ENCODE data around the gene DHRS11. TPM values are rescaled to one million over a fixed set of nuclear protein-coding genes. Genes with fewer than 3 reads are reported as not detected.

The DHRS11 gene, protein sequence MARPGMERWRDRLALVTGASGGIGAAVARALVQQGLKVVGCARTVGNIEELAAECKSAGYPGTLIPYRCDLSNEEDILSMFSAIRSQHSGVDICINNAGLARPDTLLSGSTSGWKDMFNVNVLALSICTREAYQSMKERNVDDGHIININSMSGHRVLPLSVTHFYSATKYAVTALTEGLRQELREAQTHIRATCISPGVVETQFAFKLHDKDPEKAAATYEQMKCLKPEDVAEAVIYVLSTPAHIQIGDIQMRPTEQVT
- 100 to 1,000 TPM in 1 of 5 donors, 10 to 100 TPM in 2, 1 to 10 TPM in 2; 8.5 to 339 (median 14.9) TPM for total RNA-seq
- polyA plus RNA-seq, result 10 to 100 TPM; 11.0 to 12.1 (median 11.0) TPM
- long read RNA-seq, donor 1, full-length matches to known transcripts, result 12 of 12 reads
- long read RNA-seq, donor 1, partial matches to known transcripts, result 0 of 12 reads
- long read RNA-seq, donor 1, other reads (novel, unspliced or antisense), result 0 of 12 reads
- long read RNA-seq, donor 2, full-length matches to known transcripts, result 22 of 22 reads
- long read RNA-seq, donor 2, partial matches to known transcripts, result 0 of 22 reads
- long read RNA-seq, donor 2, other reads (novel, unspliced or antisense), result 0 of 22 reads
- long read RNA-seq, donor 3, full-length matches to known transcripts, result 12 of 12 reads
- long read RNA-seq, donor 3, partial matches to known transcripts, result 0 of 12 reads
- long read RNA-seq, donor 3, other reads (novel, unspliced or antisense), result 0 of 12 reads
- long read RNA-seq, donor 4, full-length matches to known transcripts, result 4 of 4 reads
- long read RNA-seq, donor 4, partial matches to known transcripts, result 0 of 4 reads
- long read RNA-seq, donor 4, other reads (novel, unspliced or antisense), result 0 of 4 reads
- long read RNA-seq, donor 5, full-length matches to known transcripts, result 3 of 3 reads
- long read RNA-seq, donor 5, partial matches to known transcripts, result 0 of 3 reads
- long read RNA-seq, donor 5, other reads (novel, unspliced or antisense), result 0 of 3 reads
- long read RNA-seq, donor 6, full-length matches to known transcripts, result 27 of 27 reads
- long read RNA-seq, donor 6, partial matches to known transcripts, result 0 of 27 reads
- long read RNA-seq, donor 6, other reads (novel, unspliced or antisense), result 0 of 27 reads
- long read RNA-seq, donor 7, full-length matches to known transcripts, result 19 of 24 reads
- long read RNA-seq, donor 7, partial matches to known transcripts, result 5 of 24 reads
- long read RNA-seq, donor 7, other reads (novel, unspliced or antisense), result 0 of 24 reads
- long read RNA-seq, donor 8, full-length matches to known transcripts, result 17 of 17 reads
- long read RNA-seq, donor 8, partial matches to known transcripts, result 0 of 17 reads
- long read RNA-seq, donor 8, other reads (novel, unspliced or antisense), result 0 of 17 reads
- long read RNA-seq, donor 9, full-length matches to known transcripts, result 8 of 8 reads
- long read RNA-seq, donor 9, partial matches to known transcripts, result 0 of 8 reads
- long read RNA-seq, donor 9, other reads (novel, unspliced or antisense), result 0 of 8 reads
- long read RNA-seq, donor 10, full-length matches to known transcripts, result 23 of 23 reads
- long read RNA-seq, donor 10, partial matches to known transcripts, result 0 of 23 reads
- long read RNA-seq, donor 10, other reads (novel, unspliced or antisense), result 0 of 23 reads

DNA sequence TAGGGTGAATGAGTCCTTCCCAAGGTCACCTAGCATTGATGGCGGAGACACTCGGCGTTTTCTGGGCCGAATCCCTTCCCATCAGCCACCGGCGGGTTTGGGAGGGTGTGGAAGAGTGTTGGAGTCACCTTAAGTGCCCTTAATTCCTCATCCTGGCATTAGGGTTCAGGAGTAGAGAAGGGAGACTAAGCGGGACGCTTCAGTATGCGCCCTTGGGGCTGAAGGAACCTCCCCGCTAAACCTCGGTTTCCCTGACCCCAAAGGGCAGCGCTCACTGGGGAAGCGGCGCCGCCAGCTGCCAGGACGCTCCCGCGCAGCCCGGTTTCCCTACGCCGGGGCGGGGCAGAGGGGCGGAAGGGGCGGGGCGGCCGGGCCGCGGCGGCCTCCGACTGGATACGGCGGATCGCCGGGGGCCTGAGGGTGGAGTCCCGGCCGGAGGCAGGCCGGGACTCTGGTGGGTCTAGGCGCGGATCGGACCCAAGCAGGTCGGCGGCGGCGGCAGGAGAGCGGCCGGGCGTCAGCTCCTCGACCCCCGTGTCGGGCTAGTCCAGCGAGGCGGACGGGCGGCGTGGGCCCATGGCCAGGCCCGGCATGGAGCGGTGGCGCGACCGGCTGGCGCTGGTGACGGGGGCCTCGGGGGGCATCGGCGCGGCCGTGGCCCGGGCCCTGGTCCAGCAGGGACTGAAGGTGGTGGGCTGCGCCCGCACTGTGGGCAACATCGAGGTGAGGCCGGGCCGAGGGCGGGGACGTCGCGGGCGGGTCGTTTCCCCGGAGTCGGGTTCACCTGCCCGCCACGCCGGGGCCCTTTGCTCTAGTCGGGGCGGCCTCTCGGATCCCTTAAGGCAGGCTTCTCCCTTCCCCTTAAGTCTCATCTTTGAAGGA lies at the start of gene DHRS11:
Gene DHRS11, plus strand, starts transcription at position 446 of the 882 bp plus-strand sequence. Its CDS starts 131 bp downstream, at position 577.
- H3K27ac ChIP-seq, result peak within 1 kb of the TSS; percentile 35 to 85 (median 81)
- intact Hi-C loops (cut with DNase I; ENCODE audit: low total_unique reads), result no loop called here

DNA sequence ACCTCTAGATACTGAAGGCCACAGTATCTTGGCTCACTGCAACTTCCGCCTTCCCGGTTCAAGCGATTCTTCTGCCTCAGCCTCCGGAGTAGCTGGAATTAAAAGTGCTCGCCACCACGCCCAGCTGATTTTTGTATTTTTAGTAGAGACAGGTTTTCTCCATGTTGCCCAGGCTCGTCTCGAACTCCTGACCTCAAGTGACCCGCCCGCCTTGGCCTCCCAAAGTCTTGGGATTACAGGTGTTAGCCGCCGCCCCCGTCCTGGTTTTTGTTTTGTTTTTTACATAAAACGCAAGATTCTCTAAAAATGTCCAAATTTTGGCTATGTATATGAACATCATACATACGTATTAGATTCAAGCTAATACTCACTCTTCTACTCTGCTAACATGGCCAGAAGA lies 48.9 kb upstream of the DHRS11 start:
- H3K4me3 ChIP-seq, result no peak overlapping the region
- TF ChIP-seq, protein P1, sequence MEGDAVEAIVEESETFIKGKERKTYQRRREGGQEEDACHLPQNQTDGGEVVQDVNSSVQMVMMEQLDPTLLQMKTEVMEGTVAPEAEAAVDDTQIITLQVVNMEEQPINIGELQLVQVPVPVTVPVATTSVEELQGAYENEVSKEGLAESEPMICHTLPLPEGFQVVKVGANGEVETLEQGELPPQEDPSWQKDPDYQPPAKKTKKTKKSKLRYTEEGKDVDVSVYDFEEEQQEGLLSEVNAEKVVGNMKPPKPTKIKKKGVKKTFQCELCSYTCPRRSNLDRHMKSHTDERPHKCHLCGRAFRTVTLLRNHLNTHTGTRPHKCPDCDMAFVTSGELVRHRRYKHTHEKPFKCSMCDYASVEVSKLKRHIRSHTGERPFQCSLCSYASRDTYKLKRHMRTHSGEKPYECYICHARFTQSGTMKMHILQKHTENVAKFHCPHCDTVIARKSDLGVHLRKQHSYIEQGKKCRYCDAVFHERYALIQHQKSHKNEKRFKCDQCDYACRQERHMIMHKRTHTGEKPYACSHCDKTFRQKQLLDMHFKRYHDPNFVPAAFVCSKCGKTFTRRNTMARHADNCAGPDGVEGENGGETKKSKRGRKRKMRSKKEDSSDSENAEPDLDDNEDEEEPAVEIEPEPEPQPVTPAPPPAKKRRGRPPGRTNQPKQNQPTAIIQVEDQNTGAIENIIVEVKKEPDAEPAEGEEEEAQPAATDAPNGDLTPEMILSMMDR (IDR thresholded peaks at IDR 0.05), result no peak
- TF ChIP-seq EP300 (IDR thresholded peaks at IDR 0.05) (no peak), POLR2A (IDR thresholded peaks at IDR 0.05) (no peak), POLR2AphosphoS5 (IDR thresholded peaks at IDR 0.05) (no peak)

More for the DNA sequence above, at the start of gene DHRS11:
- no peaks in the 10 kb centered on the region for H3K27me3 ChIP-seq
- peaks cover 21 to 42% (median 36%) of the 10 kb centered on the region in 4 donors for H3K36me3 ChIP-seq
- 1 to 2% (median 1%) methylated on average over 38 to 87 of the region's 87 CpGs for WGBS, 5 donors
- peak within 1 kb of the TSS; percentile 83 to 92 (median 90) for H3K4me3 ChIP-seq
- H3K4me1 ChIP-seq, result peaks cover 17 to 33% (median 23%) of the 10 kb centered on the region in 4 donors
- DNase-seq, result peak; percentile 89 to 93
- TF ChIP-seq POLR2A (IDR thresholded peaks at IDR 0.05), result no peak
- TF ChIP-seq, protein P1 (IDR thresholded peaks at IDR 0.05), result no peak
- TF ChIP-seq POLR2AphosphoS5 (IDR thresholded peaks at IDR 0.05), result peak in 2 of 3 donors; percentile 7 to 51
- no peak for TF ChIP-seq EP300 (IDR thresholded peaks at IDR 0.05)
- H3K9me3 ChIP-seq, result no peaks in the 10 kb centered on the region

DNA sequence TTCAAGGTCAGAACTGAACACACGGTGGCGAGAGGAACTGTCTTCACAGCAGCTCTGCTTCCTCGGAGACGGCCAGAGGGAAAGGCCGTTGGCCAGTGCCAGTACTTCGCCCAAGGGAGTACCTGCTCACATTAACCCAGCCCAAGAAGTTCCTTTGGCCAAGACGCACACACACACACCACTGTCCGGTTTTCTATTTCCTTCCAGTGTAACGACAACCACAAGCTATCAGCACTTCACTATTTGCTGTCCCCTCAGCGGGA lies 47.7 kb upstream of the DHRS11 start:
- TF ChIP-seq, protein P1 (IDR thresholded peaks at IDR 0.05), result no peak
- TF ChIP-seq POLR2A (IDR thresholded peaks at IDR 0.05), result no peak
- peak in 2 of 3 donors; percentile 5 to 18 for TF ChIP-seq POLR2AphosphoS5 (IDR thresholded peaks at IDR 0.05)
- TF ChIP-seq EP300 (IDR thresholded peaks at IDR 0.05), result no peak
- 0 to 1% (median 0%) methylated on average over 10 of the region's 10 CpGs for WGBS, 5 donors
- intact Hi-C loops (cut with DNase I; ENCODE audit: low total_unique reads), result no loop called here

More for the DNA sequence above, 48.9 kb upstream of the DHRS11 start:
- no peaks in the 10 kb centered on the region for H3K27me3 ChIP-seq
- H3K9me3 ChIP-seq, result no peaks in the 10 kb centered on the region
- peaks cover 27 to 43% (median 37%) of the 10 kb centered on the region in 4 donors for H3K4me1 ChIP-seq
- peaks cover 0 to 13% (median 4%) of the 10 kb centered on the region in 4 donors for H3K36me3 ChIP-seq
- intact Hi-C loops (cut with DNase I; ENCODE audit: low total_unique reads), result no loop called here
- DNase-seq, result no peak
- 92 to 97% (median 94%) methylated on average over 15 of the region's 15 CpGs for WGBS, 5 donors
- H3K27ac ChIP-seq, result no peak overlapping the region

More for the DNA sequence above, 47.7 kb upstream of the DHRS11 start:
- Histone ChIP-seq H3K4me1 (peaks cover 39 to 48% (median 46%) of the 10 kb centered on the region in 4 donors), H3K27me3 (no peaks in the 10 kb centered on the region), H3K27ac (peak overlapping the region; percentile 99 to 100 (median 100)), H3K9me3 (no peaks in the 10 kb centered on the region), H3K36me3 (peaks cover 0 to 10% (median 0%) of the 10 kb centered on the region in 4 donors), H3K4me3 (peak overlapping the region; percentile 70 to 100 (median 94))
- peak; percentile 47 to 79 for DNase-seq
